ENCODE data around the gene RCCD1.
A peak's percentile ranks its signal among the peaks of the same experiment; 100 is the strongest.

RCCD1 gene

GRCh38 chr15:90911906-90912769 lies 42.5 kb upstream of the RCCD1 start:
- Histone ChIP-seq H3K4me3 (ENCODE audit: extremely low read depth, insufficient read depth, low read length, poor library complexity, severe bottlenecking) (no peak overlapping the region), H3K27ac (ENCODE audit: low read depth, low read length, severe bottlenecking) (no peak overlapping the region), H3K9me3 (ENCODE audit: control insufficient read depth, low read length) (no peaks in the 10 kb centered on the region), H3K36me3 (ENCODE audit: control insufficient read depth, insufficient read depth, low read length) (peaks cover 43% of the 10 kb centered on the region), H3K4me1 (ENCODE audit: control insufficient read depth, insufficient read depth, low read length, poor library complexity, severe bottlenecking) (peaks cover 10% of the 10 kb centered on the region)
- WGBS, 2 experiments (ENCODE audit: insufficient coverage in 2 of 2): 96 to 97% methylated on average over 27 to 30 of the region's 30 CpGs

GRCh38 chr15:90912770-90913075 lies 42.0 kb upstream of the RCCD1 start:
- Histone ChIP-seq H3K36me3 (ENCODE audit: control insufficient read depth, insufficient read depth, low read length) (peaks cover 38% of the 10 kb centered on the region), H3K4me3 (ENCODE audit: extremely low read depth, insufficient read depth, low read length, poor library complexity, severe bottlenecking) (no peak overlapping the region), H3K9me3 (ENCODE audit: control insufficient read depth, low read length) (no peaks in the 10 kb centered on the region), H3K27ac (ENCODE audit: low read depth, low read length, severe bottlenecking) (no peak overlapping the region), H3K4me1 (ENCODE audit: control insufficient read depth, insufficient read depth, low read length, poor library complexity, severe bottlenecking) (peaks cover 10% of the 10 kb centered on the region)
- 97 to 98% methylated on average over 6 of the region's 7 CpGs for WGBS, 2 experiments (ENCODE audit: insufficient coverage in 2 of 2)

- Histone ChIP-seq H3K9me3 (ENCODE audit: control insufficient read depth, low read length) (no peaks in the 10 kb centered on the region), H3K36me3 (ENCODE audit: control insufficient read depth, insufficient read depth, low read length) (peaks cover 42% of the 10 kb centered on the region), H3K4me3 (ENCODE audit: extremely low read depth, insufficient read depth, low read length, poor library complexity, severe bottlenecking) (no peak overlapping the region), H3K4me1 (ENCODE audit: control insufficient read depth, insufficient read depth, low read length, poor library complexity, severe bottlenecking) (peaks cover 10% of the 10 kb centered on the region), H3K27ac (ENCODE audit: low read depth, low read length, severe bottlenecking) (no peak overlapping the region)
- WGBS, 2 experiments (ENCODE audit: insufficient coverage in 2 of 2): 88 to 95% methylated on average over 9 to 11 of the region's 12 CpGs
Measured at GRCh38 chr15:90913398-90913944, 41.2 kb upstream of the RCCD1 start.

DNA sequence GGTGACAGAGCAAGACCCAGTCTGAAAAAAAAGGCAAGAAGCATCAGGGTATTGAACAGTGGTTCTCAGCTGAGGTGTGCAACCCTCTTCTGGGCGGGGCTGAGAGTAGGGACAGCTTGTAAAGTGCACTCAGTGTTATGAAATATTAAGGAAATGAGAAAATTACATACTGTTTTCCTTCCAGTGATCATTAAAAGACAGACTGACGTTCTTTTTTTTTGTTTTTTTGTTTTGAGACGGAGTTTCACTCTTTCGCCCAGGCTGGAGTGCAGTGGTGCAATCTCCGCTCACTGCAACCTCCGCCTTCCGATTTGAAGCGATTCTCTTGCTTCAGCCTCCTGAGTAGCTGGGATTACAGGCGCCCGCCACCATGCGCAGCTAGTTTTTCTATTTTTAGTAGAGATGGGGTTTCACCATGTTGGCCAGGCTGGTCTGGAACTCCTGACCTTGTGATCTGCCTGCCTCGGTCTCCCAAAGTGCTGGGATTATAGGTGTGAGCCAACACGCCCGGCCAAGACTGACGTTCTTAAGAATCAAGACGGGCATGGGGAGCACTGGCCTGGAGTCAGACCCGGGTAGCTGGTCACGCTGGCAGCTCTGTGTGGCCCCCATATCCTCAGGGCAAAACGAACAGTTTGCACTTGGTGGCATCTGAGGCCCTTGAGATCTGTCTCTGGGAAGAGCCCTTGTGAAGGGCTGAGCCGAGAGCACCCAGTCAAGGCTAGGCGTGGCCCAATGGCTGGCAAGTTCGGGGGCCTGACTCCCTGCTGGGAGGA lies 40.2 kb upstream of the RCCD1 start:
- WGBS, 2 experiments (ENCODE audit: insufficient coverage in 2 of 2): 92 to 94% methylated on average over 18 to 20 of the region's 22 CpGs
- no peak overlapping the region for H3K4me3 ChIP-seq (ENCODE audit: extremely low read depth, insufficient read depth, low read length, poor library complexity, severe bottlenecking)
- H3K4me1 ChIP-seq (ENCODE audit: control insufficient read depth, insufficient read depth, low read length, poor library complexity, severe bottlenecking): peaks cover 10% of the 10 kb centered on the region
- H3K36me3 ChIP-seq (ENCODE audit: control insufficient read depth, insufficient read depth, low read length): peaks cover 43% of the 10 kb centered on the region
- no peak overlapping the region for H3K27ac ChIP-seq (ENCODE audit: low read depth, low read length, severe bottlenecking)
- no peaks in the 10 kb centered on the region for H3K9me3 ChIP-seq (ENCODE audit: control insufficient read depth, low read length)

- Histone ChIP-seq H3K36me3 (ENCODE audit: control insufficient read depth, insufficient read depth, low read length) (peaks cover 51% of the 10 kb centered on the region), H3K9me3 (ENCODE audit: control insufficient read depth, low read length) (no peaks in the 10 kb centered on the region), H3K4me1 (ENCODE audit: control insufficient read depth, insufficient read depth, low read length, poor library complexity, severe bottlenecking) (peaks cover 10% of the 10 kb centered on the region), H3K4me3 (ENCODE audit: extremely low read depth, insufficient read depth, low read length, poor library complexity, severe bottlenecking) (no peak overlapping the region), H3K27ac (ENCODE audit: low read depth, low read length, severe bottlenecking) (peak overlapping the region; percentile 1)
- 91 to 97% methylated on average over 4 to 6 of the region's 7 CpGs for WGBS, 2 experiments (ENCODE audit: insufficient coverage in 2 of 2)
Measured at GRCh38 chr15:90915216-90915807, 39.4 kb upstream of the RCCD1 start.

- 80% methylated on average over 13 to 24 of the region's 25 CpGs for WGBS, 2 experiments (ENCODE audit: insufficient coverage in 2 of 2)
- Histone ChIP-seq H3K4me1 (ENCODE audit: control insufficient read depth, insufficient read depth, low read length, poor library complexity, severe bottlenecking) (peaks cover 10% of the 10 kb centered on the region), H3K9me3 (ENCODE audit: control insufficient read depth, low read length) (no peaks in the 10 kb centered on the region), H3K36me3 (ENCODE audit: control insufficient read depth, insufficient read depth, low read length) (peaks cover 52% of the 10 kb centered on the region), H3K4me3 (ENCODE audit: extremely low read depth, insufficient read depth, low read length, poor library complexity, severe bottlenecking) (no peak overlapping the region), H3K27ac (ENCODE audit: low read depth, low read length, severe bottlenecking) (peak overlapping the region; percentile 1)
Measured at GRCh38 chr15:90915808-90916440, 38.8 kb upstream of the RCCD1 start.

- WGBS, 2 experiments (ENCODE audit: insufficient coverage in 2 of 2): 92% methylated on average over 10 to 11 of the region's 11 CpGs
- Histone ChIP-seq H3K9me3 (ENCODE audit: control insufficient read depth, low read length) (no peaks in the 10 kb centered on the region), H3K4me1 (ENCODE audit: control insufficient read depth, insufficient read depth, low read length, poor library complexity, severe bottlenecking) (peaks cover 10% of the 10 kb centered on the region), H3K36me3 (ENCODE audit: control insufficient read depth, insufficient read depth, low read length) (peaks cover 53% of the 10 kb centered on the region), H3K27ac (ENCODE audit: low read depth, low read length, severe bottlenecking) (no peak overlapping the region), H3K4me3 (ENCODE audit: extremely low read depth, insufficient read depth, low read length, poor library complexity, severe bottlenecking) (no peak overlapping the region)
Measured at GRCh38 chr15:90916461-90916860, 38.2 kb upstream of the RCCD1 start.

- H3K36me3 ChIP-seq (ENCODE audit: control insufficient read depth, insufficient read depth, low read length): peaks cover 43% of the 10 kb centered on the region
- WGBS, 2 experiments (ENCODE audit: insufficient coverage in 2 of 2): 90 to 97% methylated on average over 10 to 12 of the region's 12 CpGs
- H3K4me1 ChIP-seq (ENCODE audit: control insufficient read depth, insufficient read depth, low read length, poor library complexity, severe bottlenecking): peaks cover 10% of the 10 kb centered on the region
- H3K4me3 ChIP-seq (ENCODE audit: extremely low read depth, insufficient read depth, low read length, poor library complexity, severe bottlenecking): no peak overlapping the region
- H3K27ac ChIP-seq (ENCODE audit: low read depth, low read length, severe bottlenecking): no peak overlapping the region
- no peaks in the 10 kb centered on the region for H3K9me3 ChIP-seq (ENCODE audit: control insufficient read depth, low read length)
Measured at GRCh38 chr15:90917569-90917968, 37.1 kb upstream of the RCCD1 start.

GRCh38 chr15:90918034-90918788 lies 36.5 kb upstream of the RCCD1 start:
- H3K4me1 ChIP-seq (ENCODE audit: control insufficient read depth, insufficient read depth, low read length, poor library complexity, severe bottlenecking): peaks cover 10% of the 10 kb centered on the region
- 95 to 98% methylated on average over 15 to 23 of the region's 23 CpGs for WGBS, 2 experiments (ENCODE audit: insufficient coverage in 2 of 2)
- no peak overlapping the region for H3K27ac ChIP-seq (ENCODE audit: low read depth, low read length, severe bottlenecking)
- H3K9me3 ChIP-seq (ENCODE audit: control insufficient read depth, low read length): no peaks in the 10 kb centered on the region
- H3K36me3 ChIP-seq (ENCODE audit: control insufficient read depth, insufficient read depth, low read length): peaks cover 37% of the 10 kb centered on the region
- no peak overlapping the region for H3K4me3 ChIP-seq (ENCODE audit: extremely low read depth, insufficient read depth, low read length, poor library complexity, severe bottlenecking)

DNA sequence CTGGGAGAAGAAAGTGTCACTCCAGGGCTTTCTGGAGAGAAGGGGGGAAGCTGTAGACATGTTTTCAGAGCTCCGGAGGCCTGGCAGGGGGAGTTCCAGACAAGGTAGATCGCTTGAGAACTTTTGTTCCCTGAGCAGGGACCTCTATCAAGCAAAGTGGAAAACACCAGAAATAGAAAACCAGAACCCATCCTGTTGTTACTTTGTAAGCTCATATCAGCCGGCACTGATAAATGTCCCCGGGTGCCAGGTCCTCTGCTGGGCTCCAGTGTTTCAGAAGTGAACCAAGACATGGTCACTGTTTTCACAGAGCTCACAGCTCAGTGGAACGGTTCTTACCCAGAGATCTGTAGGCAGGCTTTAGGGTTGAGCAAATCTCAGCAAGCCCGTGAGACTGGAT lies 35.8 kb upstream of the RCCD1 start:
- H3K9me3 ChIP-seq (ENCODE audit: control insufficient read depth, low read length): no peaks in the 10 kb centered on the region
- no peak overlapping the region for H3K4me3 ChIP-seq (ENCODE audit: extremely low read depth, insufficient read depth, low read length, poor library complexity, severe bottlenecking)
- no peak overlapping the region for H3K27ac ChIP-seq (ENCODE audit: low read depth, low read length, severe bottlenecking)
- H3K36me3 ChIP-seq (ENCODE audit: control insufficient read depth, insufficient read depth, low read length): peaks cover 30% of the 10 kb centered on the region
- 96 to 98% methylated on average over 6 of the region's 6 CpGs for WGBS, 2 experiments (ENCODE audit: insufficient coverage in 2 of 2)
- peaks cover 10% of the 10 kb centered on the region for H3K4me1 ChIP-seq (ENCODE audit: control insufficient read depth, insufficient read depth, low read length, poor library complexity, severe bottlenecking)
